Measurements from ENCODE around the gene SNX18.

The SNX18 gene

GRCh38 chr5:54593779-54594178 is 76.2 kb downstream of the SNX18 start:
- TF ChIP-seq, protein P1, sequence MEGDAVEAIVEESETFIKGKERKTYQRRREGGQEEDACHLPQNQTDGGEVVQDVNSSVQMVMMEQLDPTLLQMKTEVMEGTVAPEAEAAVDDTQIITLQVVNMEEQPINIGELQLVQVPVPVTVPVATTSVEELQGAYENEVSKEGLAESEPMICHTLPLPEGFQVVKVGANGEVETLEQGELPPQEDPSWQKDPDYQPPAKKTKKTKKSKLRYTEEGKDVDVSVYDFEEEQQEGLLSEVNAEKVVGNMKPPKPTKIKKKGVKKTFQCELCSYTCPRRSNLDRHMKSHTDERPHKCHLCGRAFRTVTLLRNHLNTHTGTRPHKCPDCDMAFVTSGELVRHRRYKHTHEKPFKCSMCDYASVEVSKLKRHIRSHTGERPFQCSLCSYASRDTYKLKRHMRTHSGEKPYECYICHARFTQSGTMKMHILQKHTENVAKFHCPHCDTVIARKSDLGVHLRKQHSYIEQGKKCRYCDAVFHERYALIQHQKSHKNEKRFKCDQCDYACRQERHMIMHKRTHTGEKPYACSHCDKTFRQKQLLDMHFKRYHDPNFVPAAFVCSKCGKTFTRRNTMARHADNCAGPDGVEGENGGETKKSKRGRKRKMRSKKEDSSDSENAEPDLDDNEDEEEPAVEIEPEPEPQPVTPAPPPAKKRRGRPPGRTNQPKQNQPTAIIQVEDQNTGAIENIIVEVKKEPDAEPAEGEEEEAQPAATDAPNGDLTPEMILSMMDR (IDR thresholded peaks at IDR 0.05; ENCODE audit: borderline replicate concordance, insufficient read depth, low read depth, low read length): no peak
- no peak overlapping the region for H3K4me3 ChIP-seq (ENCODE audit: low read depth, low read length)

- TF ChIP-seq, protein P1 (IDR thresholded peaks at IDR 0.05; ENCODE audit: borderline replicate concordance, insufficient read depth, low read depth, low read length): no peak
- no peak overlapping the region for H3K4me3 ChIP-seq (ENCODE audit: low read depth, low read length)
These were observed 76.6 kb downstream of the SNX18 start for GRCh38 chr5:54594181-54594580.

DNA sequence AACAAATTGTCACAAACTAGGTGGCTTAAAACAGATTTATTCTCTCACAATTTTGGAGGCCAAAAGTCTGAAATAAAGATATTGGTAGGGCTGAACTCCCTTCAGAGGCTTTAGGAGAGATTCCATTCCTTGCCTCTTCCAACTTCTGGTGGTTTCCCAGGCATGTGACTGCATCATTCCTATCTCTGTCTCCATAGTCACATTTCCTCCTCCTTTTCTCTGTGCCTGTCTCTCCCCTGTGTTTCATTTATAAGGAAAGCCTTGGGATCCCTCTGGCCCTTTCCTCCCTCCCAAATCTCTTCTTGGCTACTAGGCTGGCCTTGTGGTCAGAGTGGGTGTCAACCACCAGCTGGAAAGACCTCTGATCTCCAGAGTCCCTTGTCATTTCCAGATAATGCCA is 78.2 kb downstream of the SNX18 start:
- TF ChIP-seq, protein P1 (IDR thresholded peaks at IDR 0.05; ENCODE audit: borderline replicate concordance, insufficient read depth, low read depth, low read length): no peak
- no peak overlapping the region for H3K4me3 ChIP-seq (ENCODE audit: low read depth, low read length)
